ENCODE measurements around the gene LRP1B.

GRCh38 chr2:141522048-141522447 is 608.8 kb downstream of the LRP1B start:
- TF ChIP-seq CTCF (IDR thresholded peaks at IDR 0.05) (no peak), POLR2A (IDR thresholded peaks at IDR 0.05) (no peak), POLR2AphosphoS5 (IDR thresholded peaks at IDR 0.05) (no peak)

Measured in breast epithelium (tissue), 3 donors.